Endometrial microvascular endothelial cells (primary cell): ENCODE data around the gene C9orf85. TPM values are rescaled to one million over a fixed set of nuclear protein-coding genes. Genes with fewer than 3 reads are reported as not detected.

Experiments
- in situ Hi-C: cut with HindIII; loops from 2 replicates; pipeline ENCODE4 v1.10.0; 2017; ENCODE audit warnings: low sequenced_read_pairs, low pct_unique_long_range_greater_than_20kb; ENCODE audit errors: inconsistent ontology term
- total RNA-seq: library from RNA; depleted of rRNA; stranded (reverse); fragments of >200 nt; gene quantifications from one replicate; pipeline ENCODE4 v1.2.3, GENCODE V29; 2015; ENCODE audit errors: inconsistent ontology term

The C9orf85 gene, protein sequence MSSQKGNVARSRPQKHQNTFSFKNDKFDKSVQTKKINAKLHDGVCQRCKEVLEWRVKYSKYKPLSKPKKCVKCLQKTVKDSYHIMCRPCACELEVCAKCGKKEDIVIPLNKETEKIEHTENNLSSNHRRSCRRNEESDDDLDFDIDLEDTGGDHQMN
- 14.4 TPM for total RNA-seq

- in situ Hi-C loops: no loop called here
Measured at GRCh38 chr9:71911061-71911907, at the start of gene C9orf85, which contains the start of gene ABHD17B. Gene C9orf85, plus strand, starts transcription at chr9:71911639. Its CDS starts 96 bp downstream, at chr9:71911735. Gene ABHD17B, minus strand, starts transcription at chr9:71911193. Its CDS starts 36,113 bp downstream, at chr9:71875080.

DNA sequence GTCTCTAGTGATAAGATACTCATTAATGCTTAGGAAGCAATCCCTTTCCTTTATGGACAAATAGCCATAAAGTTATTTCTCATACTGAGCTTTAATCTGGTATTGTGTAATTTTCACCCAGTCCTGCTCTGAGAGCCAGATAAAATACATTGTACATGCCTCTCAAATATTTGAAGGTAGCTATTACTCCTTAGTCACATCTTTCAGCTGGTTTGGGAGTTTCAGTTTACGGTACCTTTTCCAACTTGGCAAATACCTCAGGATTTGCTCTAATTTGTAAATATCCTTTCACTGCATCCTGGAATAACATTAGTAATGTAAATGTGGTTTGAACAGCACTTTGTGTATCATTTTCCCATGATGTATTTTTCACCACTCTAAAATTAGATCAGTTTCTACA lies 47.8 kb upstream of the C9orf85 start:
- in situ Hi-C loops: no loop called here

GRCh38 chr9:71875345-71875744 lies 36.1 kb upstream of the C9orf85 start:
- in situ Hi-C loops: no loop called here

DNA sequence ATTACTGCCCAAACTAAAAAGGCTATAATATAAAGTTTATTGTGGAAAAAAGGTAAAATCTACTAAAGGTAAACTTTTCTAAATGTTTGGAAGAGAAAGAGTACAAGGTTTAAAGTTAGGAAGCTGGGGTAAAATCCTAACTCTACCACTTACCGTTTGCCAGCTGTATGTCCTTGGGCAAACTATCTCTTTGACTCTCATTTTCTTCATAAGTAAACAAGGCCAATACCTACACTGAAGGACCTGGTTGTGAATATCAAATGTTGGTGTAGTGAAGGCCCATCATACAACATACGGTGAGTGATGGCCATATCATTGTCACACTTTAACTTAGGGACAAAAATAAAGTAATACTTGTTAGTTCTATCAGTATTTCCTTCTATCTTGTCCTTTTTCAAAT lies 35.3 kb upstream of the C9orf85 start:
- in situ Hi-C loops: no loop called here

GRCh38 chr9:71876829-71877228 lies 34.6 kb upstream of the C9orf85 start:
- in situ Hi-C loops: no loop called here

GRCh38 chr9:71878327-71879274 lies 32.8 kb upstream of the C9orf85 start:
- in situ Hi-C loops: no loop called here

GRCh38 chr9:71879644-71880174 lies 31.7 kb upstream of the C9orf85 start:
- in situ Hi-C loops: no loop called here

DNA sequence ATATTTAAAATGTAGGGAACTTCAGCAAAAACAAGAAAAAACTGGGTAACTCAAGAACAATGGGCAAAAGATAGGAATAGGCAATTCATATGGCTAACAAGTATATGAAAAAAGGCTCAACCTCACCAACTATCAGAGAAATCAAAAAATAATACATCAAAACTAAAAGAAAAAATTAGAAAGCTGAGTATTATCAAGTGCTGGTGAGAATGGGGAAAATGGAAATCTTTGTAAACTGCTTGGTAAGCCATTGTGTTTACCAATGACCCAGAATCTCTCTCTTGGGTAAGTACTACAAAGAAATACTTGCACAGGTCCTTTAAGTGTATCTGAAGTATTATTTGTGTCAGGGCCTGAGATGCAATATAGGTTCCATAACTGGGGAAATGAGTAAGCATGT lies 27.4 kb upstream of the C9orf85 start:
- in situ Hi-C loops: no loop called here

GRCh38 chr9:71885467-71885866 lies 26.0 kb upstream of the C9orf85 start:
- in situ Hi-C loops: no loop called here

DNA sequence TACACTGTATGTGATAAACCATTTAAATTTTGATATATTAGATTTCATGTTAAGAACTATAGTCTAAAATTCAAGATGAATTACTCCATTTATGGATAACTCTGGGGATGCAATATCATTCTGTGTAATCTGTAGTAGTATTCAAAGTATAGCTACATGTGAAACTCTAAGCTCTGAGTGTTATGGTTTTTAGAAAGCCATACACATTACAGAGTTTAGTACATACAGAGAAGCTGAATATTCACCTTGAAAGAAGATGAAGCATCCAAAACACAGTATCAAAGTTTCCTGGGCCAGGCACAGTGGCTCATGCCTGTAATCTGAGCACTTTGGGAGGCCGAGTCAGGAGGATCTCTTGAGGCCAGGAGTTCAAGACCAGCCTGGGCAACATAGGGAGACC lies 25.4 kb upstream of the C9orf85 start:
- in situ Hi-C loops: no loop called here

DNA sequence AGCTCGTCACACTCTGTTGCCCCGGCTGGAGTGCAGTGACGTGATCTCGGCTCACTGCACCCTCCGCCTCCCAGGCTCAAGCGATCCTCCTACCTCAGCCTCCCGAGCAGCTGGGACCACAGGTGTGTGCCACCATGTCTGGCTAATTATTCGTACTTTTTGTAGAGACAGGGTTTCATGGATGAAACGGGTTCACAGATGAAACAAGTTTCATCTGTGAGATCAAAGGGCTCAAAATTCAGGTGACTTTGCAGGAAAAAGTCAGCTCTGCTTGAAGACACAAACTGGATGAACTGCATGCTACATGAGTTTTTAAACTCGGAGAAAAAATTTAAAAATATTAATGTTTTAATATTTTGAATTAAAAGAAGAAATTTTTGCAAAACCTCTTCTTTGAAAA lies 24.9 kb upstream of the C9orf85 start:
- in situ Hi-C loops: no loop called here

GRCh38 chr9:71887362-71887761 lies 24.1 kb upstream of the C9orf85 start:
- in situ Hi-C loops: no loop called here

DNA sequence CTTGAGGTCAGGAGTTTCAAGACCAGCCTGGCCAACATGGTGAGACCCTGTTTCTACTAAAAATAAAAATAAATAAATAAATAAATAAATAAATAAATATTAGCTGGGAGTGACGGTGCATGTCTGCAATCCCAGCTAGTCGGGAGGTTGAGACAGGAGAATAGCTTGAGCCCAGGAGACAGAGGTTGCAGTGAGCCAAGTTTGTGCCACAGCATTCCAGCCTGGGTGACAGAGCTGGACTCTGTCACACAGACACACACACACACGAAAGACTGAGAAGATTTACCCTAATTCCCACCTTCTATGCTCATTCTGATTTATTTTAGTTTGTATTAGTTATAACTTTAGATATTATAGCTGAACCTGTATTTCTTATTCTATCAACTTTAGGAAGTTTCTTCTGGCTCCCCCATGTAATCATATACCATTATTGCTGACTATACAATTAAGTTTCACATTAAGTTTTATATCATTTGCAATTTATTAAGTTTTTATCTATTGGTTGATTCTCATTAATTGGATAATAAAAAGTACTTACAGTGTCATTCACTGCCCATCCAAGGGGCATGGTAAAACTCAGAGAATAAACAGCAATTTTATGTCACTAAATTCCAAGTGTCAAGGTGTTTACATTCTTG lies 21.3 kb upstream of the C9orf85 start:
- in situ Hi-C loops: no loop called here

DNA sequence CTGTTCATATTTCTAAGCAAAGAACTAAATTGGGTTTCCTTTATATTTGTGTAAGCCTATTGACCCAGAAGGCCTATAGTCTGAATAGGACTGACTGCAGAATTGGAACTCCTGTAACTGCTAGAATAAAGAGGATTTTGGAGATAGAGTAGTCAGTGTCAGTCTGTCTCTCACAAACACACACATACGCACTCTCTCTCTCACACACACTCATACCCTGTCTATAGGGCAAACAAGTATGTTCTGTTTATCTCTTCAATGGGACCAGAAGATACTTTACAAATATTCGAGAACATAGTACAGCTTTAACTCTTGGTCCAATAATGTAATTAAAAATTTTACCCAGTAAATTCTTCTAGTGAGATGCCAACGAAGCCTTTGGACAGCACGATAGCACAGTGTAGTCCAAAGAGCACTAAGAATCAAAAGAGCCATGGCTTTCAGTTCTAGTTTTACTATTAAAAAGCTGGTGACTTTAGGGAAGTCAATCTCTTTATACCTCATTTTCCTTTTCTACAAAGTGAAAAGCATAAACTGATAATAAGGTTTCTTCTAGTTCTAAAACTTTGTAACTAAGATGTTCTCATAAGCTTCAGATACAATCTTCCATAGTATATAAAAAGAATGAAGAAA lies 19.8 kb upstream of the C9orf85 start:
- in situ Hi-C loops: no loop called here

- in situ Hi-C loops: no loop called here
Measured at GRCh38 chr9:71895117-71895516, 16.3 kb upstream of the C9orf85 start.

GRCh38 chr9:71895955-71896354 lies 15.5 kb upstream of the C9orf85 start:
- in situ Hi-C loops: no loop called here

DNA sequence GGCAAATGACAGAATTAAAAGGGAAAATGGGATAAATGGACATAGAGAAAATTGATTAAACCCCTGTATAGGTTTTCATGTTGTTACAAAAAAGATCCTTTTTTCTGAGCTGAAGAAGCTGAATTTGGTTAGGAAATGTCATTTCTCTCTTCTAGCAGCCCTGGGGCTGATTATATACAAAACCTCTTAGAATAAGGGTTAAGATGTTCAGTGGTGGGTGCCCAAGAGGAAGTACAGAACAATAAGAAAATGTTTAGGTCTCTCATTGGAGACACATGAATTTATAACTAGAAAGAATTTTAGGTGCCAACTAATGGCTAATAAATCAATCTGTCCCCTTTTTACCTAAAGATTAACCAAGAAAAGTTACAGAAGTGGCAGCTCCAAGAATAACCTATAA lies 14.7 kb upstream of the C9orf85 start:
- in situ Hi-C loops: no loop called here

DNA sequence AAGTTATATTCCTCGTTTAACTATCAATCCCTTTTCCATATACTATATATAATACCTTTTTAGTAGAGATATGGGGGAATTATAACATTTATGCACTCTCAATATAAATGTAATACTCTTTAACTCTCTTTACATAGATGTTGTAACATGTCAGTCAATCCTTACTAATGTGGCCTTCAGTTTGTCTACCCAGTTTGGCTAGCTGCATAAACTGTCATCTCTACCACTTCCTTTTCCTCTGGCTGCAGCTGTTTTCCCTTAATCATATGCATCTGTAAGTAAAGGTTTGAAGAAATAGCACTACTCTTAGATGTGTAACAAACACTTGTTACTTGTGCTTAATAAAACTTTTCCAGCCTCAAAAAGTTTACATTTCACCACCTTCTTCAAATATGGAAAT lies 13.9 kb upstream of the C9orf85 start:
- in situ Hi-C loops: no loop called here
